SU-DHL-6 (cell line): Measurements from ENCODE around the gene PLAAT5.

Experiments
- EZH2phosphoT487 ChIP-seq: fragments of 200-600 bp; sonication (generic), shearing (Covaris generic); conservative IDR thresholded peaks from 2 replicates; pipeline ENCODE4 v1.6.1; 2018; ENCODE audit warnings: mild to moderate bottlenecking, antibody characterized with exemption, low read length, moderate library complexity, mixed read lengths
- TF ChIP-seq, protein P1 (sequence below): fragments of 200-600 bp; sonication (generic); IDR thresholded peaks from one replicate; pipeline ENCODE4 v1.5.1; 2017; ENCODE audit warnings: antibody characterized with exemption, mild to moderate bottlenecking, low read length, moderate library complexity; ENCODE audit not compliant: insufficient read depth, poor library complexity, severe bottlenecking

DNA sequence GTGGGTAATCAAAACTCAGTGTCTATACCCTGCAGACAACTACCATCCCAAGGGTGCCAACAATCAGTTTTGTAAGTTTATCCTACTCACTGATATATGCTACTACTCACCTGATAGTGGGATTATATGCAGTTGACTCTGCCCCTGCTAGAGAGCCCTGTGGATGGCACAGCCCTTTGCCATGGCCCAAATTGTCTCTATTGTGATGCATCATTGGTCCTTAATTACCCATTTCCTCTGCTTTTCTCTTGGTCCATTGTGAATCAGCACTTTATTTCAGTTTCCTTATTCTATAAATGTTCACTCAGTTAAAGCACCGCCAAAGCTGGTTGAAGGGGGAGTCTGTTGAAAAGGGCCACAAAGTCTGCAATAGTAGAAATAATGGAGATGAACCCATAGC is 42.3 kb downstream of the PLAAT5 start:
- TF ChIP-seq, protein P1, sequence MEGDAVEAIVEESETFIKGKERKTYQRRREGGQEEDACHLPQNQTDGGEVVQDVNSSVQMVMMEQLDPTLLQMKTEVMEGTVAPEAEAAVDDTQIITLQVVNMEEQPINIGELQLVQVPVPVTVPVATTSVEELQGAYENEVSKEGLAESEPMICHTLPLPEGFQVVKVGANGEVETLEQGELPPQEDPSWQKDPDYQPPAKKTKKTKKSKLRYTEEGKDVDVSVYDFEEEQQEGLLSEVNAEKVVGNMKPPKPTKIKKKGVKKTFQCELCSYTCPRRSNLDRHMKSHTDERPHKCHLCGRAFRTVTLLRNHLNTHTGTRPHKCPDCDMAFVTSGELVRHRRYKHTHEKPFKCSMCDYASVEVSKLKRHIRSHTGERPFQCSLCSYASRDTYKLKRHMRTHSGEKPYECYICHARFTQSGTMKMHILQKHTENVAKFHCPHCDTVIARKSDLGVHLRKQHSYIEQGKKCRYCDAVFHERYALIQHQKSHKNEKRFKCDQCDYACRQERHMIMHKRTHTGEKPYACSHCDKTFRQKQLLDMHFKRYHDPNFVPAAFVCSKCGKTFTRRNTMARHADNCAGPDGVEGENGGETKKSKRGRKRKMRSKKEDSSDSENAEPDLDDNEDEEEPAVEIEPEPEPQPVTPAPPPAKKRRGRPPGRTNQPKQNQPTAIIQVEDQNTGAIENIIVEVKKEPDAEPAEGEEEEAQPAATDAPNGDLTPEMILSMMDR = no peak
- TF ChIP-seq EZH2phosphoT487 = no peak
